Breast epithelium (tissue), 3 donors: ENCODE data around the gene RECQL5.

Experiments
- CTCF ChIP-seq, 3 donors: fragments of 450-650 bp; IDR thresholded peaks; one replicate each; pipeline ENCODE4 v1.5.1; 2016 to 2017; ENCODE audit warnings: antibody characterized with exemption in 3 of 3, mild to moderate bottlenecking in 3 of 3, moderate library complexity in 3 of 3
- POLR2AphosphoS5 ChIP-seq, 3 donors: sonication (generic); formaldehyde crosslinking; IDR thresholded peaks; one replicate each; pipeline ENCODE4 v1.6.1; 2017; ENCODE audit warnings: antibody characterized with exemption in 3 of 3

- TF ChIP-seq CTCF (IDR thresholded peaks at IDR 0.05): no peak
- no peak for TF ChIP-seq POLR2AphosphoS5 (IDR thresholded peaks at IDR 0.05)
Observed at GRCh38 chr17:75604034-75604695, 62.8 kb downstream of the RECQL5 start.
